Adrenal gland (tissue), 5 donors: ENCODE data around the gene INF2.

Experiments
- CTCF ChIP-seq, 6 experiments: fragments of 450-650 bp in 4 of 6; fragments of 200-600 bp in 2 of 6; sonication (generic) in 1 of 6; IDR thresholded peaks; 1 replicate in 5 of 6; 2 replicates in 1 of 6; pipeline versions ENCODE4 v1.5.1 to v1.8.0; 2016 to 2021; ENCODE audit warnings: antibody characterized with exemption in 6 of 6, mild to moderate bottlenecking in 2 of 6, moderate library complexity in 1 of 6
- POLR2A ChIP-seq, 2 donors: fragments of 450-650 bp; IDR thresholded peaks; one replicate each; pipeline ENCODE4 v1.6.1; 2017; ENCODE audit warnings: antibody characterized with exemption in 2 of 2, mild to moderate bottlenecking in 2 of 2, moderate library complexity in 1 of 2
- donor health status: DM: no; HTN: no; CAD: no.

GRCh38 chr14:104739546-104740516 lies 50.4 kb downstream of the INF2 start:
- TF ChIP-seq CTCF (IDR thresholded peaks at IDR 0.05): no peak
- TF ChIP-seq POLR2A (IDR thresholded peaks at IDR 0.05): no peak
